Astrocyte (in vitro differentiated cells and primary cell): ENCODE results near the gene RP2. TPM values are rescaled to one million over a fixed set of nuclear protein-coding genes. Genes with fewer than 3 reads are reported as not detected.

Source experiments
- DNase-seq: peaks from one replicate; pipeline ENCODE4 v3.0.0-alpha.2; 2010; ENCODE audit warnings: low read depth
- FAIRE-seq: peaks from 2 replicates; lab custom pipeline; 2011; peaks lifted over from hg19 to GRCh38; lab: Jason Lieb, UNC
- H2AFZ ChIP-seq: 2 replicates; pipeline ENCODE4 v1.6.0; 2012; ENCODE audit warnings: low read depth, low read length, inconsistent platforms
- H3K27ac ChIP-seq: 2 replicates; pipeline ENCODE4 v1.5.1; 2011; ENCODE audit warnings: low read depth, low read length, inconsistent platforms
- H3K27me3 ChIP-seq: 2 replicates; pipeline ENCODE4 v1.6.0; 2011; ENCODE audit warnings: low read length, inconsistent platforms; ENCODE audit not compliant: insufficient read depth
- H3K36me3 ChIP-seq: 2 replicates; pipeline ENCODE4 v1.5.1; 2011; ENCODE audit warnings: low read length, inconsistent platforms; ENCODE audit not compliant: insufficient read depth
- H3K4me1 ChIP-seq: 2 replicates; pipeline ENCODE4 v1.5.1; 2011; ENCODE audit warnings: low read length, inconsistent platforms; ENCODE audit not compliant: insufficient read depth
- H3K4me2 ChIP-seq: 2 replicates; pipeline ENCODE4 v1.6.0; 2012; ENCODE audit warnings: low read length, inconsistent platforms
- H3K4me3 ChIP-seq: 2 replicates; pipeline ENCODE4 v1.5.1; 2011; ENCODE audit warnings: low read depth, mild to moderate bottlenecking, low read length, inconsistent platforms; ENCODE audit not compliant: insufficient read depth
- H3K79me2 ChIP-seq: 2 replicates; pipeline ENCODE4 v1.6.0; 2012; ENCODE audit warnings: mild to moderate bottlenecking, low read length, inconsistent platforms; ENCODE audit not compliant: insufficient read depth
- H3K9ac ChIP-seq: 2 replicates; pipeline ENCODE4 v1.6.0; 2012; ENCODE audit warnings: mild to moderate bottlenecking, low read length, inconsistent platforms
- H3K9me3 ChIP-seq: 2 replicates; pipeline ENCODE4 v1.5.1; 2012; ENCODE audit warnings: low read depth, mild to moderate bottlenecking, low read length, inconsistent platforms; ENCODE audit not compliant: insufficient read depth
- H4K20me1 ChIP-seq: 2 replicates; pipeline ENCODE4 v1.6.0; 2012; ENCODE audit warnings: low read length, inconsistent platforms; ENCODE audit not compliant: insufficient read depth
- H3K27ac Mint-ChIP-seq: one replicate; pipeline ENCODE4 v1.8.0; 2021; ENCODE audit warnings: mild to moderate bottlenecking, mixed read lengths; ENCODE audit not compliant: unreplicated experiment
- H3K27me3 Mint-ChIP-seq: one replicate; pipeline ENCODE4 v1.8.0; 2021; ENCODE audit warnings: low read depth, mixed read lengths; ENCODE audit not compliant: unreplicated experiment
- H3K36me3 Mint-ChIP-seq: one replicate; pipeline ENCODE4 v1.8.0; 2021; ENCODE audit warnings: low read depth, mixed read lengths; ENCODE audit not compliant: unreplicated experiment
- H3K4me1 Mint-ChIP-seq: one replicate; pipeline ENCODE4 v1.8.0; 2021; ENCODE audit warnings: low read depth, mixed read lengths; ENCODE audit not compliant: unreplicated experiment
- H3K4me3 Mint-ChIP-seq: one replicate; pipeline ENCODE4 v1.8.0; 2021; ENCODE audit warnings: mild to moderate bottlenecking, moderate library complexity, mixed read lengths; ENCODE audit not compliant: unreplicated experiment
- H3K9me3 Mint-ChIP-seq: one replicate; pipeline ENCODE4 v1.8.0; 2021; ENCODE audit warnings: mild to moderate bottlenecking, mixed read lengths; ENCODE audit not compliant: unreplicated experiment
- CTCF ChIP-seq: IDR thresholded peaks from 2 replicates; pipeline ENCODE4 v1.5.1; 2011; ENCODE audit warnings: low read depth, mild to moderate bottlenecking, inconsistent platforms, low read length, moderate library complexity; ENCODE audit not compliant: insufficient read depth
- EZH2 ChIP-seq: IDR thresholded peaks from 2 replicates; pipeline ENCODE4 v1.6.1; 2012; ENCODE audit warnings: mild to moderate bottlenecking, low read length, inconsistent platforms; ENCODE audit not compliant: insufficient read depth
- total RNA-seq: library from RNA; stranded (reverse); gene quantifications from 2 replicates; pipeline ENCODE4 v1.2.1, GENCODE V29; 2021

The RP2 gene
- total RNA-seq, 1 donor from 2014 or later = 20.5 TPM

GRCh38 chrX:46912603-46913491 is 76.0 kb downstream of the RP2 start:
- no peaks in the 10 kb centered on the region for H3K27me3 Mint-ChIP-seq
- peak overlapping the region; percentile 84 for H3K27ac Mint-ChIP-seq
- peak overlapping the region; percentile 67 for H3K4me3 ChIP-seq
- TF ChIP-seq EZH2 = no peak
- no peak for TF ChIP-seq CTCF
- H3K79me2 ChIP-seq = peaks cover 32% of the 10 kb centered on the region
- no peaks in the 10 kb centered on the region for H3K36me3 Mint-ChIP-seq
- FAIRE-seq = no peak
- no peak overlapping the region for H3K27ac ChIP-seq
- DNase-seq = no peak
- peak overlapping the region; percentile 73 for H2AFZ ChIP-seq
- H3K9ac ChIP-seq = peak overlapping the region; percentile 76
- no peaks in the 10 kb centered on the region for H3K9me3 Mint-ChIP-seq
- H3K4me1 Mint-ChIP-seq = peaks cover 7% of the 10 kb centered on the region
- H3K4me1 ChIP-seq = peaks cover 6% of the 10 kb centered on the region
- H3K4me2 ChIP-seq = peak overlapping the region; percentile 96
- H4K20me1 ChIP-seq = peaks cover 12% of the 10 kb centered on the region
- no peaks in the 10 kb centered on the region for H3K27me3 ChIP-seq
- no peaks in the 10 kb centered on the region for H3K9me3 ChIP-seq
- no peaks in the 10 kb centered on the region for H3K36me3 ChIP-seq
- H3K4me3 Mint-ChIP-seq = peak overlapping the region; percentile 97

GRCh38 chrX:46913667-46914066 is 76.8 kb downstream of the RP2 start:
- Histone ChIP-seq H2AFZ (peak overlapping the region; percentile 47), H3K4me3 (peak overlapping the region; percentile 67), H3K9ac (peak overlapping the region; percentile 76), H3K4me2 (peak overlapping the region; percentile 96), H3K9me3 (no peaks in the 10 kb centered on the region), H3K36me3 (no peaks in the 10 kb centered on the region), H4K20me1 (peaks cover 12% of the 10 kb centered on the region), H3K27me3 (no peaks in the 10 kb centered on the region), H3K4me1 (peaks cover 6% of the 10 kb centered on the region), H3K79me2 (peaks cover 35% of the 10 kb centered on the region), H3K27ac (no peak overlapping the region)
- DNase-seq (no peak), FAIRE-seq (no peak)
- Mint-ChIP-seq H3K27ac (peak overlapping the region; percentile 84), H3K36me3 (no peaks in the 10 kb centered on the region), H3K4me3 (peak overlapping the region; percentile 97), H3K4me1 (peaks cover 7% of the 10 kb centered on the region), H3K9me3 (no peaks in the 10 kb centered on the region), H3K27me3 (no peaks in the 10 kb centered on the region)
- no peak for TF ChIP-seq EZH2
- TF ChIP-seq CTCF = no peak

- no peak overlapping the region for H3K4me3 ChIP-seq
- no peak overlapping the region for H3K4me3 Mint-ChIP-seq
- H3K27me3 Mint-ChIP-seq = no peaks in the 10 kb centered on the region
- H3K36me3 Mint-ChIP-seq = no peaks in the 10 kb centered on the region
- H3K36me3 ChIP-seq = no peaks in the 10 kb centered on the region
- FAIRE-seq (peak; percentile 37), DNase-seq (no peak)
- no peaks in the 10 kb centered on the region for H3K9me3 ChIP-seq
- no peak overlapping the region for H2AFZ ChIP-seq
- no peaks in the 10 kb centered on the region for H3K9me3 Mint-ChIP-seq
- peaks cover 7% of the 10 kb centered on the region for H3K4me1 Mint-ChIP-seq
- peaks cover 12% of the 10 kb centered on the region for H4K20me1 ChIP-seq
- no peak overlapping the region for H3K27ac ChIP-seq
- peaks cover 6% of the 10 kb centered on the region for H3K4me1 ChIP-seq
- no peak overlapping the region for H3K4me2 ChIP-seq
- H3K9ac ChIP-seq = no peak overlapping the region
- peaks cover 47% of the 10 kb centered on the region for H3K79me2 ChIP-seq
- no peaks in the 10 kb centered on the region for H3K27me3 ChIP-seq
- no peak for TF ChIP-seq EZH2
- no peak for TF ChIP-seq CTCF
- no peak overlapping the region for H3K27ac Mint-ChIP-seq
These were observed 79.4 kb downstream of the RP2 start for GRCh38 chrX:46916273-46916672.
